Measurements from ENCODE around the gene DIP2C. TPM values are rescaled to one million over a fixed set of nuclear protein-coding genes. Genes with fewer than 3 reads are reported as not detected.
"Not testable (repeated sequence)": the region's sequence is repeated elsewhere in the genome, so short reads cannot be mapped to it uniquely, and the experiment has no call there.

The DIP2C gene
- total RNA-seq, 4 donors from 2014 or later: 13.4 to 32.0 (median 18.4) TPM

DNA sequence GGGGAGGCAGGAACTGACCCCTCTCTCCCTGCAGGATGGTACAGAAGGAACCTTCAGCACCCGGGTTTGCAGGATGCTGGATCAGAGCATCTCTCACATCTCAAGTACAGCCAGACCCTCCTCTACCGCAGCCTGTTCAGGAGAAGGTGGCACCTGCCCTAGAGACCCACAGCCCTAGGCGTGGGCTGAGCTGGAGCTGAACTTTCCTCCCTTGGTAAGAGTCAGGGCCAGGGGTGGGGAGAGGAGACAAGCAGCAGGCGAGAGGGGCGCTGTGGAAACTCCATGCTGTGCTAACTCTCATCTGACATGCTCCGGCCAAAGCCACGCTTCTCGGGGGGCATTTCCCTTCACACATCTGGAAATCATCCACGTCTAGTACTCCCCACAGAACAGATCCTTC lies 154.4 kb downstream of the DIP2C start:
- WGBS, 2 donors (ENCODE audit: low coverage in 1 of 2): 79 to 100% methylated on average over 1 to 9 of the region's 9 CpGs
- Histone ChIP-seq H3K9me3 (no peaks in the 10 kb centered on the region), H3K36me3 (no peaks in the 10 kb centered on the region), H3K27ac (no peak overlapping the region), H3K4me3 (no peak overlapping the region), H3K27me3 (no peaks in the 10 kb centered on the region), H3K4me1 (no peaks in the 10 kb centered on the region)
- DNase-seq: no peak
- intact Hi-C loops (cut with DNase I; ENCODE audit: low total_unique reads) (no loop called here), in situ Hi-C loops (cut with MboI; ENCODE audit: low pct_ligation_motif_present in 1 of 4, low pct_unique_long_range_greater_than_20kb in 1 of 4, low sequenced_read_pairs in 3 of 4) (no loop called here)
- TF ChIP-seq, protein P1, sequence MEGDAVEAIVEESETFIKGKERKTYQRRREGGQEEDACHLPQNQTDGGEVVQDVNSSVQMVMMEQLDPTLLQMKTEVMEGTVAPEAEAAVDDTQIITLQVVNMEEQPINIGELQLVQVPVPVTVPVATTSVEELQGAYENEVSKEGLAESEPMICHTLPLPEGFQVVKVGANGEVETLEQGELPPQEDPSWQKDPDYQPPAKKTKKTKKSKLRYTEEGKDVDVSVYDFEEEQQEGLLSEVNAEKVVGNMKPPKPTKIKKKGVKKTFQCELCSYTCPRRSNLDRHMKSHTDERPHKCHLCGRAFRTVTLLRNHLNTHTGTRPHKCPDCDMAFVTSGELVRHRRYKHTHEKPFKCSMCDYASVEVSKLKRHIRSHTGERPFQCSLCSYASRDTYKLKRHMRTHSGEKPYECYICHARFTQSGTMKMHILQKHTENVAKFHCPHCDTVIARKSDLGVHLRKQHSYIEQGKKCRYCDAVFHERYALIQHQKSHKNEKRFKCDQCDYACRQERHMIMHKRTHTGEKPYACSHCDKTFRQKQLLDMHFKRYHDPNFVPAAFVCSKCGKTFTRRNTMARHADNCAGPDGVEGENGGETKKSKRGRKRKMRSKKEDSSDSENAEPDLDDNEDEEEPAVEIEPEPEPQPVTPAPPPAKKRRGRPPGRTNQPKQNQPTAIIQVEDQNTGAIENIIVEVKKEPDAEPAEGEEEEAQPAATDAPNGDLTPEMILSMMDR (IDR thresholded peaks at IDR 0.05): no peak
- no peak for TF ChIP-seq EP300 (IDR thresholded peaks at IDR 0.05; ENCODE audit: low read depth)
- no peak for TF ChIP-seq POLR2AphosphoS5 (IDR thresholded peaks at IDR 0.05)
- no peak for TF ChIP-seq POLR2A (IDR thresholded peaks at IDR 0.05)

DNA sequence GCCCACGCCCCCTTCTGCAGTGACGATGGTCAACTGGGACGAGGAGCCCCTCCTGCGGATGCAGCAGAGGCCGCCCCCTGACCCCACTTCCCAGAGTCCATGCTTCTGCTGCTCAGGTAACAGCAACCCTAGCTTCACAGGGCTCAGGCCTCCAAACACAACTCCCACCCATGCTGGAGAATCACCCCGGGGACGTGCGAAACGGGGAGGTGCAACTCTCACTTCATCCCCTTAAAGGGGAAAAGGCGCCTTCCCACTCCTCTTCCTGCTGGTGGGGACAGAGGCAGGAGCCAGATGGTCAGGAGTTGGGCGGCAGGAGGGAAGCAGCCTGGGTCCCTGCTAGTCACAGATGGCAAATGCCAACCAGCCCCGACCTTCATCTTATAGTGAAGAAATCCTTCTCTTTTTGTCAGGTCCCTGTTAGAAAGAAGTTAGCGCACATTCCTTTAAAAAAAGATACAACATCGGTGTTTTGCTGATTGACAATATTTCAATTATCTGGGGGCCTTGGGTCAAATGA lies 155.4 kb downstream of the DIP2C start:
- Histone ChIP-seq H3K4me1 (no peaks in the 10 kb centered on the region), H3K36me3 (no peaks in the 10 kb centered on the region), H3K4me3 (no peak overlapping the region), H3K27ac (no peak overlapping the region), H3K27me3 (no peaks in the 10 kb centered on the region), H3K9me3 (no peaks in the 10 kb centered on the region)
- WGBS, 2 donors (ENCODE audit: low coverage in 1 of 2): 81 to 88% methylated on average over 5 to 14 of the region's 14 CpGs
- TF ChIP-seq POLR2A (IDR thresholded peaks at IDR 0.05) (no peak), POLR2AphosphoS5 (IDR thresholded peaks at IDR 0.05) (no peak), EP300 (IDR thresholded peaks at IDR 0.05; ENCODE audit: low read depth) (no peak)
- TF ChIP-seq, protein P1 (IDR thresholded peaks at IDR 0.05): no peak
- intact Hi-C loops (cut with DNase I; ENCODE audit: low total_unique reads): no loop called here
- DNase-seq: no peak
- in situ Hi-C loops (cut with MboI; ENCODE audit: low pct_ligation_motif_present in 1 of 4, low pct_unique_long_range_greater_than_20kb in 1 of 4, low sequenced_read_pairs in 3 of 4): no loop called here

DNA sequence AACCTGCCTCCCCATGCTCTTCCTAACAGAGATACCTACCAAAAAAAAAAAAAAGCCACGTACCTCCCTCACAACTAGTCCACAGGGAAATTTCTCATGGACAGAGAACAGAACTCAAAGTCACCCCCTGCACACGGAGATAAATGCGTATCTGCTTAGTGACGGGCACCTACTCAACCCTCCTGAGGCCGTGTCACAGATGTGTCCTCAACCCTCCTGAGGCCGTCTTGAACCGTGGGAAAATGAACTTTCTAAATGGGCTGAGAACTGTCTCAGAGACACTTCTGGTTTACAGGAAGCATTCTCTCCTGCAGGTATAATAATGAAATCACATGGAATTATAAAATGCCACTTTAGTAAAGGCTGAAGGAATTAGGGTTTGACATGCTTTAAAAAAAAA lies 155.9 kb downstream of the DIP2C start:
- H3K36me3 ChIP-seq: no peaks in the 10 kb centered on the region
- WGBS, 2 donors (ENCODE audit: low coverage in 1 of 2): 72 to 91% methylated on average over 7 of the region's 7 CpGs
- H3K27me3 ChIP-seq: no peaks in the 10 kb centered on the region
- intact Hi-C loops (cut with DNase I; ENCODE audit: low total_unique reads) (no loop called here), in situ Hi-C loops (cut with MboI; ENCODE audit: low pct_ligation_motif_present in 1 of 4, low pct_unique_long_range_greater_than_20kb in 1 of 4, low sequenced_read_pairs in 3 of 4) (no loop called here)
- no peak for DNase-seq
- H3K4me3 ChIP-seq: no peak overlapping the region
- H3K9me3 ChIP-seq: no peaks in the 10 kb centered on the region
- no peaks in the 10 kb centered on the region for H3K4me1 ChIP-seq
- TF ChIP-seq POLR2AphosphoS5 (IDR thresholded peaks at IDR 0.05): no peak
- TF ChIP-seq, protein P1 (IDR thresholded peaks at IDR 0.05): no peak
- TF ChIP-seq POLR2A (IDR thresholded peaks at IDR 0.05): no peak
- H3K27ac ChIP-seq: no peak overlapping the region

DNA sequence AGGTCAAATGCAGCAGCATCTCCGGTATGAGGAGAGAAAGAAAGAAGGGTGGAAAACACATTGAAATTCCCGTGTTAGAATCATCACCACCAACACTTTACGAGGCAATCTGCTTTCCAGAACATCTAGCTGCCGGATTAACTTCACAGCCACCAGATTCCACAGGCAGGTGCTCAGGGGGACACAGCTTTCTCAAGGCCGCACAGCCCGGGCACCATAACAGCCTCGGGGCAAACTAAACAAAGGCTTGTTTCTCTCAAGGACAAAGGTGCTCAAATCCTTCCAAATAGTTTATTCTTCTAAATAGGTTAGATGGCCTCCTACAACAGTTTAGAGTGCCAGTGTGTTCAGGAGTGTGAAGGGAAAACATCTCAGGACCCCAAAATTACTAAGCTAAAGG lies 156.3 kb downstream of the DIP2C start:
- intact Hi-C loops (cut with DNase I; ENCODE audit: low total_unique reads): no loop called here
- in situ Hi-C loops (cut with MboI; ENCODE audit: low pct_ligation_motif_present in 1 of 4, low pct_unique_long_range_greater_than_20kb in 1 of 4, low sequenced_read_pairs in 3 of 4): no loop called here
- no peaks in the 10 kb centered on the region for H3K9me3 ChIP-seq
- no peak for DNase-seq
- H3K36me3 ChIP-seq: no peaks in the 10 kb centered on the region
- H3K4me3 ChIP-seq: no peak overlapping the region
- H3K27ac ChIP-seq: no peak overlapping the region
- TF ChIP-seq, protein P1 (IDR thresholded peaks at IDR 0.05): no peak
- TF ChIP-seq EP300 (IDR thresholded peaks at IDR 0.05; ENCODE audit: low read depth): no peak
- H3K4me1 ChIP-seq: no peaks in the 10 kb centered on the region
- no peaks in the 10 kb centered on the region for H3K27me3 ChIP-seq
- WGBS, 2 donors (ENCODE audit: low coverage in 1 of 2): 61 to 69% methylated on average over 5 to 7 of the region's 7 CpGs

DNA sequence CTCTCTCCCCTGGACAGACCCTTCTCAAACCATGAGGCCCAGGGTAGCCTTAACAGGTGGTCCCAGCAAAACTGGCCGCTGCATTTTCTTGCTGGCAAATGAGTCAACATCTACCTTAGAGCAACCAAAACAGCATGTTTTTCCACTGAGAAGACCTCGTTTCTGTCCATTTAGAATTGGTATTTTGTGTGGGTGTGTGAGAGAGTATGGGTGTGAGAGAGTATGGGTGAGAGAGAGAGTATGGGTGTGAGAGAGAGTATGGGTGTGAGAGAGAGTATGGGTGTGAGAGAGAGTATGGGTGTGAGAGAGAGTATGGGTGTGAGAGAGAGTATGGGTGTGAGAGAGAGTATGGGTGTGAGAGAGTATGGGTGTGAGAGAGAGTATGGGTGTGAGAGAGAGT lies 157.1 kb downstream of the DIP2C start:
- 69 to 76% methylated on average over 2 of the region's 2 CpGs for WGBS, 2 donors (ENCODE audit: low coverage in 1 of 2)
- H3K36me3 ChIP-seq; H3K27ac ChIP-seq; in situ Hi-C loops (cut with MboI; ENCODE audit: low pct_ligation_motif_present in 1 of 4, low pct_unique_long_range_greater_than_20kb in 1 of 4, low sequenced_read_pairs in 3 of 4); DNase-seq; H3K9me3 ChIP-seq; H3K27me3 ChIP-seq; H3K4me1 ChIP-seq; H3K4me3 ChIP-seq; intact Hi-C loops (cut with DNase I; ENCODE audit: low total_unique reads): not testable (repeated sequence)

Data from transverse colon (tissue), 4 donors.